OCI-M2 (cell line): ENCODE results near the gene CZIB.
"Not testable (repeated sequence)": the region's sequence is repeated elsewhere in the genome, so short reads cannot be mapped to it uniquely, and the experiment has no call there.

Source experiments
- DNase-seq: peaks from one replicate; lab custom pipeline; 2025; ENCODE audit not compliant: unreplicated experiment; lab: John Stamatoyannopoulos, UW

The CZIB gene

GRCh38 chr1:53238197-53239155, 18.0 kb upstream of the CZIB start, which contains the start of gene MAGOH:
Gene MAGOH (minus strand): TSS chr1:53238518. CDS start chr1:53238448, 70 bp downstream.
- DNase-seq = peak; percentile 75

- DNase-seq = no peak
These were observed 17.2 kb upstream of the CZIB start for GRCh38 chr1:53237638-53238037.

GRCh38 chr1:53220962-53221286, 490 bp upstream of the CZIB start:
- no peak for DNase-seq

- DNase-seq = no peak
These were observed 723 bp downstream of the CZIB start for GRCh38 chr1:53219711-53220110.

GRCh38 chr1:53218201-53218600, 2.2 kb downstream of the CZIB start:
- DNase-seq = no peak

GRCh38 chr1:53214376-53214940, 6.0 kb downstream of the CZIB start:
- no peak for DNase-seq

GRCh38 chr1:53210954-53211353, 9.5 kb downstream of the CZIB start:
- DNase-seq = no peak

GRCh38 chr1:53210352-53210751, 10.1 kb downstream of the CZIB start:
- DNase-seq = no peak

- DNase-seq = no peak
These were observed 12.7 kb downstream of the CZIB start for GRCh38 chr1:53207726-53208125.

GRCh38 chr1:53206735-53207379, 13.6 kb downstream of the CZIB start:
- no peak for DNase-seq

- not testable (repeated sequence) for DNase-seq
These were observed 14.2 kb downstream of the CZIB start for GRCh38 chr1:53206083-53206685.

- not testable (repeated sequence) for DNase-seq
These were observed 14.9 kb downstream of the CZIB start for GRCh38 chr1:53205496-53205895.

GRCh38 chr1:53203466-53203865, 17.0 kb downstream of the CZIB start:
- DNase-seq = no peak

GRCh38 chr1:53198241-53198651, 22.2 kb downstream of the CZIB start:
- DNase-seq = no peak

GRCh38 chr1:53197291-53198200, 22.9 kb downstream of the CZIB start:
- no peak for DNase-seq

GRCh38 chr1:53196485-53197290, 23.7 kb downstream of the CZIB start, which contains the start of gene CPT2:
Gene CPT2 (plus strand): TSS chr1:53196824. CDS start chr1:53196944, 120 bp downstream.
- peak; percentile 65 for DNase-seq

- no peak for DNase-seq
These were observed 24.4 kb downstream of the CZIB start for GRCh38 chr1:53196017-53196484.

GRCh38 chr1:53195246-53196016, 25.0 kb downstream of the CZIB start:
- DNase-seq = no peak

- no peak for DNase-seq
These were observed 30.2 kb downstream of the CZIB start for GRCh38 chr1:53190210-53190611.
